Measurements from ENCODE around the gene PIK3R5. TPM values are rescaled to one million over a fixed set of nuclear protein-coding genes. Genes with fewer than 3 reads are reported as not detected.

Gene PIK3R5
- total and polyA plus RNA-seq, 2 donors from 2014 or later: 0.45 to 19.1 TPM

DNA sequence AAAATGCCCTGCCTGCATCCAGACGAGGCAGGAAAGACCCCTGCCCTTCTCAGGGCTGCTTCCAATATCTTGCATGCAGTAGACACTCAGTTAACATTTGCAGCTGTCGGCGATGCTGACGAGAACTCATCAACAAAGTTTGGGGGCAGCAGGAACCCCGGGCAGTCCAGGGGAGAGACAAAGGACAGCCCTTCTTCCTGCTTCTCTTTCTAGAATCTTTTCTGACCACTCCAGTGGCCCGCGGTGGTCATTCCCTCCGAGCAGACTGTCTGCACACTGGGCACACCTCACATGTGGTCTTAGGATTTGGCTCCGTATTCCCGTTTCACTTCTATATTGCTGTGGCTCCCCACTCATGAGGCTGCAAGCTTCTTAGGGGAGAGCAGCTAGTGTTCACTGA, 135.4 kb downstream of the PIK3R5 start:
- DNase-seq (no peak), FAIRE-seq (no peak)
- Histone ChIP-seq H3K36me3 (ENCODE audit: control insufficient read depth in 2 of 3, insufficient read depth in 3 of 3, low read length in 3 of 3) (no peaks in the 10 kb centered on the region), H3K9ac (ENCODE audit: low read length in 3 of 3) (no peak overlapping the region), H3K27me3 (ENCODE audit: control insufficient read depth, insufficient read depth, low read length) (no peaks in the 10 kb centered on the region), H3K4me3 (ENCODE audit: low read length in 3 of 3) (no peak overlapping the region), H3K27ac (ENCODE audit: low read depth in 2 of 2, low read length in 2 of 2) (no peak overlapping the region), H3K9me3 (ENCODE audit: control insufficient read depth in 2 of 3, insufficient read depth in 1 of 3, low read length in 3 of 3) (peaks cover 0 to 2% (median 0%) of the 10 kb centered on the region in 3 donors), H3K4me1 (ENCODE audit: control insufficient read depth in 2 of 3, insufficient read depth in 2 of 3, low read depth in 1 of 3, low read length in 3 of 3) (no peaks in the 10 kb centered on the region)
- no peak for TF ChIP-seq CTCF (IDR thresholded peaks at IDR 0.05; ENCODE audit: borderline replicate concordance, extremely low read depth, insufficient read depth)
- intact Hi-C loops (cut with DNase I): no loop called here

GRCh38 chr17:8829036-8829941, 136.2 kb downstream of the PIK3R5 start:
- no peaks in the 10 kb centered on the region for H3K4me1 ChIP-seq (ENCODE audit: control insufficient read depth in 2 of 3, insufficient read depth in 2 of 3, low read depth in 1 of 3, low read length in 3 of 3)
- no peaks in the 10 kb centered on the region for H3K27me3 ChIP-seq (ENCODE audit: control insufficient read depth, insufficient read depth, low read length)
- no peak for FAIRE-seq

More at GRCh38 chr17:8829036-8829941, 136.2 kb downstream of the PIK3R5 start:
- no peak for DNase-seq
- TF ChIP-seq CTCF (IDR thresholded peaks at IDR 0.05; ENCODE audit: borderline replicate concordance, extremely low read depth, insufficient read depth): no peak
- no peaks in the 10 kb centered on the region for H3K36me3 ChIP-seq (ENCODE audit: control insufficient read depth in 2 of 3, insufficient read depth in 3 of 3, low read length in 3 of 3)
- intact Hi-C loops (cut with DNase I): no loop called here
- H3K4me3 ChIP-seq (ENCODE audit: low read length in 3 of 3): no peak overlapping the region
- H3K9me3 ChIP-seq (ENCODE audit: control insufficient read depth in 2 of 3, insufficient read depth in 1 of 3, low read length in 3 of 3): peaks cover 0 to 4% (median 2%) of the 10 kb centered on the region in 3 donors
- no peak overlapping the region for H3K9ac ChIP-seq (ENCODE audit: low read length in 3 of 3)
- no peak overlapping the region for H3K27ac ChIP-seq (ENCODE audit: low read depth in 2 of 2, low read length in 2 of 2)

Other genes with a start within 250 kb of the PIK3R5 start
- gene CCDC42, start 220.9 kb downstream of the PIK3R5 start, total RNA-seq: not detected
- not detected for gene CCDC42, start 220.9 kb downstream of the PIK3R5 start, polyA plus RNA-seq (ENCODE audit: insufficient read depth, low read depth, low replicate concordance)
- not detected for gene SPDYE4, start 207.2 kb downstream of the PIK3R5 start, total RNA-seq
- gene SPDYE4, start 207.2 kb downstream of the PIK3R5 start, polyA plus RNA-seq (ENCODE audit: insufficient read depth, low read depth, low replicate concordance): not detected
- gene MFSD6L, start 166.3 kb downstream of the PIK3R5 start, total RNA-seq: 3.8 TPM
- 3.1 TPM for gene MFSD6L, start 166.3 kb downstream of the PIK3R5 start, polyA plus RNA-seq (ENCODE audit: insufficient read depth, low read depth, low replicate concordance)
- 2.3 TPM for gene PIK3R6, start 98.0 kb downstream of the PIK3R5 start, total RNA-seq
- gene PIK3R6, start 98.0 kb downstream of the PIK3R5 start, polyA plus RNA-seq (ENCODE audit: insufficient read depth, low read depth, low replicate concordance): 0.17 TPM
- gene NTN1, start 55.8 kb upstream of the PIK3R5 start, total RNA-seq: 1.8 TPM
- 1.8 TPM for gene NTN1, start 55.8 kb upstream of the PIK3R5 start, polyA plus RNA-seq (ENCODE audit: insufficient read depth, low read depth, low replicate concordance)